Measurements from ENCODE around the gene CCL11.

Gene CCL11

DNA sequence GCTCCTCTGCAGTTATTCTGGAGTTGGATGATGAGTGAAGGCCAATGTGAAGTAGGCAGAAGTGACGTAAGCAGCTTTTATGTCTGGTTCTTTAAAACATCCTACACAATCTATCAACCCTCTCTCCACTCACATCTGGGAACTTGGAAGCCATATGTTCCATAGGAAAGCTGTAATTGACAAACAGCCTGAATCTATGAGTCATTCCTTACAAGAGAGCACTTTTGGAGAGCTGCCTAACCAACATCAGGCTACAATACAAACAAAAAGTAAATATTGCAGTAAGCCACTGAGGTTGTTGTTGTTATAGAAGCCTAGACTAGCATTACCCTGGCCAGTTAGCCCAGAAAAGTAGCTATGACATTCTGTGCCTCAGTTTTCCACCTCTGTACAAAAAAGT, 9.7 kb upstream of the CCL11 start:
- H3K4me1 ChIP-seq: no peaks in the 10 kb centered on the region
- DNase-seq (ENCODE audit: low spot score in 2 of 2): no peak
- H3K27me3 ChIP-seq (ENCODE audit: low read depth): no peaks in the 10 kb centered on the region; the same call in 1 of the 2 replicates
- no peaks in the 10 kb centered on the region for H3K9me3 ChIP-seq
- no peak overlapping the region for H3K4me3 ChIP-seq
- H3K36me3 ChIP-seq (replicated peaks): no peaks in the 10 kb centered on the region
- in situ Hi-C loops (cut with MboI; ENCODE audit: low sequenced_read_pairs): no loop called here

DNA sequence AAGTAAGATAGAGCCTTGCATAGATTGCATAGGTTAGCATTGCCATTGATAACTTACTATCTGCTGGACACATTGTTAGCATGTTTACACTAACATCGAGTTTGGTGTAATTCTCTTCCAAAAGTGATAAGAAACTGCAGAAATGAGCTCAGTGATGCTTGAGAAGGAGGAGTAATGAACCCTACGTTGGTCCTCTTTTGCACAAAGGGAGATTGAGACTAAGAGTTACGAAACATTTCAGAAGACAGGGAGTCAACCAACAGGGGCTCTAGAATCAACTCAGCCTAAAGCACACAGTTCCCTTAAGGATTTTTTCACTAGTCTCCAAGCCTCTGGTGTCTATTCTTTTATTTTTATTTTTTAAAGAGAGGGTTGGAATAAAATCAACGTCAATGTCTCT, 8.7 kb upstream of the CCL11 start:
- Histone ChIP-seq H3K4me1 (no peaks in the 10 kb centered on the region), H3K4me3 (no peak overlapping the region), H3K36me3 (replicated peaks) (no peaks in the 10 kb centered on the region), H3K9me3 (no peaks in the 10 kb centered on the region), H3K27me3 (ENCODE audit: low read depth) (no peaks in the 10 kb centered on the region)
- in situ Hi-C loops (cut with MboI; ENCODE audit: low sequenced_read_pairs): no loop called here
- no peak for DNase-seq (ENCODE audit: low spot score in 2 of 2)

DNA sequence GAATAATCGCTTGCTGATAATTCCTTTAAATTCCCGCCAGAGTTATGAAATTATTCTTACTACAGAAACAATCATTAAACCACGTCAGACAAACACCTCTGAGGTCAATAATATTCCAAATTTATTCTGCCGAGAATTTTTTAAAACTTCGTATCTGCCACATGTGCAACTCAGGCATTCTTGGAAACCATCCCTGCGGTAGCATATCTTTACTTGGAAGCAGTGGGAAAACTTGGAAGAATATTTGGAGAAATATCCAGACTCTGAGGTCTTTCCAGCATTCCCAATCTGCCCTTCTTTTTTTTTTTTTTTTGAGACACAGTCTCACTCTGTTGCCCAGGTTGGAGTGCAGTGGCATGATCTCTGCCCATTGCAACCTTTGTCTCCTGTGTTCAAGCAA, 2.0 kb upstream of the CCL11 start:
- in situ Hi-C loops (cut with MboI; ENCODE audit: low sequenced_read_pairs): no loop called here
- H3K36me3 ChIP-seq (replicated peaks): no peaks in the 10 kb centered on the region
- H3K9me3 ChIP-seq: no peaks in the 10 kb centered on the region
- H3K4me3 ChIP-seq: no peak overlapping the region
- H3K4me1 ChIP-seq: no peaks in the 10 kb centered on the region
- H3K27me3 ChIP-seq (ENCODE audit: low read depth): no peaks in the 10 kb centered on the region
- no peak for DNase-seq (ENCODE audit: low spot score in 2 of 2)

DNA sequence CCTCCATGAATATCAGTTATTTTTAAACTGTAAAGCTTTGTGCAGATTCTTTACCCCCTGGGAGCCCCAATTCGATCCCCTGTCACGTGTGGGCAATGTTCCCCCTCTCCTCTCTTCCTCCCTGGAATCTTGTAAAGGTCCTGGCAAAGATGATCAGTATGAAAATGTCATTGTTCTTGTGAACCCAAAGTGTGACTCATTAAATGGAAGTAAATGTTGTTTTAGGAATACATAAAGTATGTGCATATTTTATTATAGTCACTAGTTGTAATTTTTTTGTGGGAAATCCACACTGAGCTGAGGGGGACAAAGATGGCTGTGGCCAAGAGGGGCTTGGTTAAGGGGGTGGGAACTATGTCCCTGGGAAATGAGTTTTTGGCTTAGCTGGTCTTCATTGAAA, 2.3 kb downstream of the CCL11 start:
- in situ Hi-C loops (cut with MboI; ENCODE audit: low sequenced_read_pairs): no loop called here
- Histone ChIP-seq H3K4me1 (no peaks in the 10 kb centered on the region), H3K36me3 (replicated peaks) (no peaks in the 10 kb centered on the region), H3K4me3 (no peak overlapping the region), H3K27me3 (ENCODE audit: low read depth) (no peaks in the 10 kb centered on the region; the same call in 1 of the 2 replicates), H3K9me3 (no peaks in the 10 kb centered on the region)
- DNase-seq (ENCODE audit: low spot score in 2 of 2): no peak

DNA sequence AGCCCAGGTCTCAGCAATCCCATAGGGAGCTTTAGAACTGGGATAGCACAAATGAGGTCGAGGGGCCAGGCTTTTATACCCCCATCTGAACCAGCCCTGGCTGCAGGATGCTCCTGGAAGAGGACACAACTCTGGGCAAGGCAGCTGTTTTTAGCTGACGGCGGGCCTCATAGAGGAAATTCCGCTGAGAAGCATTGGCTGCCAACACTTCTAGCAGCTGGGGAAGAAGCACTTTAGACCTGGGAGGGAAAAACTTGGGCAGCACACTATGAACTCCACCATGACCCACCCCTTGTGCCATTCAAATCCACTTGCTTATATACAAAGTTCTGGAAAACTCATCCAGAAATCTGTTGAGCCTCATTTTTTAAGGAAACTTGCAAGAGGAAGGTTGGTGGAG, 5.0 kb downstream of the CCL11 start:
- H3K4me3 ChIP-seq: no peak overlapping the region
- no peaks in the 10 kb centered on the region for H3K9me3 ChIP-seq
- H3K27me3 ChIP-seq (ENCODE audit: low read depth): no peaks in the 10 kb centered on the region; the same call in 1 of the 2 replicates
- no peaks in the 10 kb centered on the region for H3K4me1 ChIP-seq
- DNase-seq (ENCODE audit: low spot score in 2 of 2): no peak
- in situ Hi-C loops (cut with MboI; ENCODE audit: low sequenced_read_pairs): no loop called here
- H3K36me3 ChIP-seq (replicated peaks): no peaks in the 10 kb centered on the region

DNA sequence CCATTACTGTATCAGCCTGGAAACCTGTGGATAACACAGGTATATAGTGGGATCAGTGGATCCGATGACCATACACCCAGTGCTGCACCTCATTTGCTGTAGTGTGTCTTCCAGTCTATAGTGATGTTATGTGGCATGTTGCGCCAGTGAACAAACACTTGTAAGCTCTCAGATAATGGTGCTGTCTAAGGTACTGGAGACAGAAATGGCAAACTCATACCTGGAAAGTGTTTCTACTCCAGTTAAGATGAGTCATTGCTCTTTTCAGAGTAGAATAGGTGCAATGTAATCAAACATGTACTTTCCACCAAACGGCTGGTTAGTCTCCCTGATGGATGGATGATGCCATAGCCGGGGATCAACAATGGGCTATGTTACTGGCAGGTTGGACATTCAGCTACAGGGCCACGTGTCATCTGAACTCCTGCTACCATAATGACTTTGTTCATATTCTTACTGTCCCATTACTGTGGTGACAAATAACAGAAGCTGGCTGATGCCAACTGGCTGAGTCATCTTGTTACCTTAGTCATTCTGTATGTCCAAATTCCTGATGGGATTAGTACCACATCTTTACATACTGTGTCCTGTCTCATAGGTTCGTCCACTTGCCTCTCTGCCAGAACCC, 6.3 kb downstream of the CCL11 start:
- in situ Hi-C loops (cut with MboI; ENCODE audit: low sequenced_read_pairs): no loop called here
- DNase-seq (ENCODE audit: low spot score in 2 of 2): no peak

DNA sequence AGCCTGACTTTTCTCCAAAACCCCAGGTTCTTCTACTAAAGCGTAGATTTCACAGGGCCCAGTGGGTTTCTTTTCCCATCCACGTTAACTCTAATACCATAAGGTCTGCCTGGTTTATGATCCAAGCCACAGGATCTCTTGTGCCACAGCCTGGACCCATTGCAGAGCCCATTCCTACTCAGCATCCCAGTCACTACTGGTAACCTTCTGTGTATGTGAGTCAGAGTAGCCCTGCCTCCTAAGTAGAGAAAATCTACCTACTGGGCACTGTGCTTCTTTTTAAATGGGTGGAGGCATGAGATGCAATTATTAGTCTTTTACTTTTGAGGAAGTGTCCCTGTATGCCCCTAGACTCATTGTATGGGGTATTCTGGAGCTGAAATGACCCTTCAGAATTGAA, 13.5 kb downstream of the CCL11 start:
- Histone ChIP-seq H3K4me3 (no peak overlapping the region), H3K9me3 (no peaks in the 10 kb centered on the region), H3K4me1 (no peaks in the 10 kb centered on the region), H3K27me3 (ENCODE audit: low read depth) (no peaks in the 10 kb centered on the region; the same call in 1 of the 2 replicates), H3K36me3 (replicated peaks) (no peaks in the 10 kb centered on the region)
- DNase-seq (ENCODE audit: low spot score in 2 of 2): no peak
- in situ Hi-C loops (cut with MboI; ENCODE audit: low sequenced_read_pairs): no loop called here

More for the DNA sequence above, 6.3 kb downstream of the CCL11 start:
- H3K36me3 ChIP-seq (replicated peaks): no peaks in the 10 kb centered on the region
- H3K4me3 ChIP-seq: no peak overlapping the region
- no peaks in the 10 kb centered on the region; the same call in 1 of the 2 replicates for H3K27me3 ChIP-seq (ENCODE audit: low read depth)
- no peaks in the 10 kb centered on the region for H3K4me1 ChIP-seq
- no peaks in the 10 kb centered on the region for H3K9me3 ChIP-seq

DNA sequence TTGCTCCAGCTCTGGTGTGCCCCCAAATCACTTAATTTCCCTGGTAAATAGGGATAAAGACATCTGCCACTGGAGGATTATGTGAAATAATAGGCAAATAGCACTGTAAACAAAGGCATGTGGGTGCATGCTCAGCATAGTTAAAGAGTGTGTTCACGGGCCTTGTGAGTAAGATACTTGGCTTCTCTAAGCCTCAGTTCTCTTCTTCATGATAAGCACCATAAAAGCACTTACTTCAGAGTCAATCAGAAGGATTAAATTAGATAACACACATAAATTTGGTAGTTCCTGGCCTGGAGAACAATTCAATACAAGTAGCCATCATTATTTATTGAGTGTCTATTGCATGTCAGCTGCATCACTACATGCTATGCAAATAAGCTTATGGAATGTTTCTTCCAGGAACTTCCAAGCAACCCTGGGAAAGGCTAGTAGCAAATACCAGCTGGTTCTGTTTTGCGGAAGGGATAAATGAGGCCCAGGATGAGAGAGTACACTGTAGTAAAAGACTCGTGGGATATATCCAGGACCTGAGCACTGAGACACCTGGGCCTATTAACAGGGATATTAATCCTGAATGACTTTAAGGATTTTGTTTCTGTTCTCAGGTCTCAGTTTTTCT, 14.5 kb downstream of the CCL11 start:
- DNase-seq (ENCODE audit: low spot score in 2 of 2): no peak
- Histone ChIP-seq H3K36me3 (replicated peaks) (no peaks in the 10 kb centered on the region), H3K4me3 (no peak overlapping the region), H3K9me3 (no peaks in the 10 kb centered on the region), H3K27me3 (ENCODE audit: low read depth) (no peaks in the 10 kb centered on the region; the same call in 1 of the 2 replicates), H3K4me1 (no peaks in the 10 kb centered on the region)
- in situ Hi-C loops (cut with MboI; ENCODE audit: low sequenced_read_pairs): no loop called here

DNA sequence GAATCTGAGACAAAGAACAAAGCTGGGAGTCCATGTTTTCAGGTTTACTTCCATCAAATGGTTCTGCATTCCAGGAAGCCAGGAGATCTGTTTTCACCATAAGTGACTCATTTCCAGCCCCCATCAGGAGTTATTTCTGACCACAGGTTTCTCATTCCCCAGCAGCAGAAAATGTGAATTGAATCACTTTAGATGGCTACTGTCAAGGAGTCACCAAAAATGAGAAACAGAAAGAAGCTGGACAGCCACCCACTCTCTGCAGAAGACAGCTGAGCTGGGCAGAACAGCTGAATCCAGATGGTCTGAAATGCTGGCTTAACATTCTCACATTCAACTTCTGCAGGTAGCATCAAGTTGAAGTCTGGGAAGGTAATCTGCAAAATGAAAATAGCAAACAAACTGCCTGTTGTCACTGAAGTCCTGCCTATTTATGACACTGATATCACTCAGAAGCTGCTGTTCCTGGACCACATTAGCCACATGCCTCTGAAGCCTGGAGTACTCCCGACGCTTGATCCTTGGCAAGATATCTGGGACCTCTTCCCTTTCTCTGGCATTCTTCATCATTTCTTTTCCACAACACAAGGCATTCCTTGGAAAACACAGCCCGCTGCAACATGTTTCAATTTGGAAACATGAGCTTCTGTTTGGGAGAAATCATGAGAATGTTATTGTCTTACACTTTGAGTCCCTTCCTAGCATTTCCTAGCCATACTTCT, 15.3 kb downstream of the CCL11 start:
- Histone ChIP-seq H3K27me3 (ENCODE audit: low read depth) (no peaks in the 10 kb centered on the region; the same call in 1 of the 2 replicates), H3K36me3 (replicated peaks) (no peaks in the 10 kb centered on the region), H3K9me3 (no peaks in the 10 kb centered on the region), H3K4me1 (no peaks in the 10 kb centered on the region), H3K4me3 (no peak overlapping the region)
- no peak for DNase-seq (ENCODE audit: low spot score in 2 of 2)
- in situ Hi-C loops (cut with MboI; ENCODE audit: low sequenced_read_pairs): no loop called here

DNA sequence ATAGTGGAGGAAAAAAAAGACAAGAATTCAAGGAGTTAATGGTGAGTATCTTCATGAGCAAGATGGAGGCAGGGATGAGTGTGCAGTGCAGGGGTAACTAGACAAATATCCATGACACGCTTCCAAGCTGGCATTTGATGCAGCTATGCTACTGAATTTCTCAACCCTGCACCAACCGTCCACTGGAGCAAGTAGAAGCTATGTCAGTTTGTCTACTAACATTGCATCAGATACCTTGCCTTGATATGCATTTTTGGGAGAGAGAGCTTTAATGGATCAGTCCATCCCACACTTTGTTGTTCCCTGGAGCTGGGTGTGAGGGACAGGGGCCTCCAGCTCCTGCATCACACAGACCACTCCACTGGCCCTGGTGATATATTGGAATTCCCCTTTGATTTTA, 16.4 kb downstream of the CCL11 start:
- DNase-seq (ENCODE audit: low spot score in 2 of 2): no peak
- no peak overlapping the region for H3K4me3 ChIP-seq
- in situ Hi-C loops (cut with MboI; ENCODE audit: low sequenced_read_pairs): no loop called here
- no peaks in the 10 kb centered on the region for H3K4me1 ChIP-seq
- no peaks in the 10 kb centered on the region; the same call in 1 of the 2 replicates for H3K27me3 ChIP-seq (ENCODE audit: low read depth)
- H3K36me3 ChIP-seq (replicated peaks): no peaks in the 10 kb centered on the region
- H3K9me3 ChIP-seq: no peaks in the 10 kb centered on the region

DNA sequence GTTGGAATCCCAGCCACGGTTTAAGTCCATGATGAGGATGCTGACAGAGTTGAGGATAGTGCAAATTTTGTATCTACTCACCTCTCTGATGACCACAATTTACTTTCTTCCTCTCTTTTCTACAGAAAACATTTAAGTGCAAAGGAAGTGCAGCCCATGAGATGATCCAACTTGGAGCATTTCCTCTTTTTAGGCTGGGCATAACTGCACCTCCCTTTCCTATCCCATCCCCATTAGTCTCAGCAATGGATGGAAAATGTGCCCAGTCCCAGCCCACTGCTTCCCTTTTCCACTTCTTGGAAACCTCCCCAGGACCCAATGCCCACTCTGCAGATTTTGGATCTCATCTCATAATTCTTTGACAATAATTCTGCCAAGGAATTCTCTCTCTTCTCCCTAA, 17.1 kb downstream of the CCL11 start:
- Histone ChIP-seq H3K4me1 (no peaks in the 10 kb centered on the region), H3K36me3 (replicated peaks) (no peaks in the 10 kb centered on the region), H3K4me3 (no peak overlapping the region), H3K9me3 (no peaks in the 10 kb centered on the region), H3K27me3 (ENCODE audit: low read depth) (no peaks in the 10 kb centered on the region; the same call in 1 of the 2 replicates)
- in situ Hi-C loops (cut with MboI; ENCODE audit: low sequenced_read_pairs): no loop called here
- no peak for DNase-seq (ENCODE audit: low spot score in 2 of 2)

DNA sequence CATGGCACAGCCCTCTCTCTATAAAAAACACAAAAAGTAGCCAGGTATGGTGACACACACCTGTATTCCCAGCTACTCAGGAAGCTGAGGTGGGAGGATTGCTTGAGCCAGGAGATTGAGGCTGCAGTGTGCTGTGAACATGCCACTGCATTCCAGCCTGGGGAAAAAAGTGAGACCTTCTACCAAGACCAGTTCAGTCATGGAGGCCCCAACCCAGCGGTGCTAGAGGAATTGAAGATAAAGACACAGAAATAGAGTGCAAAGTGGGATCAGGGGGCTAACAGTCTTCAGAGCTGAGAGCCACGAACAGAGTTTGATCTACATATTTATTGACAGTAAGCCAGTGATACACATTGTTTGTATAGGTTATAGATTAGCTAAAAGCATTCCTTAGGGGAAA, 18.1 kb downstream of the CCL11 start:
- Histone ChIP-seq H3K4me1 (no peaks in the 10 kb centered on the region), H3K36me3 (replicated peaks) (no peaks in the 10 kb centered on the region), H3K27me3 (ENCODE audit: low read depth) (no peaks in the 10 kb centered on the region; the same call in 1 of the 2 replicates), H3K4me3 (no peak overlapping the region), H3K9me3 (no peaks in the 10 kb centered on the region)
- DNase-seq (ENCODE audit: low spot score in 2 of 2): no peak
- in situ Hi-C loops (cut with MboI; ENCODE audit: low sequenced_read_pairs): no loop called here

DNA sequence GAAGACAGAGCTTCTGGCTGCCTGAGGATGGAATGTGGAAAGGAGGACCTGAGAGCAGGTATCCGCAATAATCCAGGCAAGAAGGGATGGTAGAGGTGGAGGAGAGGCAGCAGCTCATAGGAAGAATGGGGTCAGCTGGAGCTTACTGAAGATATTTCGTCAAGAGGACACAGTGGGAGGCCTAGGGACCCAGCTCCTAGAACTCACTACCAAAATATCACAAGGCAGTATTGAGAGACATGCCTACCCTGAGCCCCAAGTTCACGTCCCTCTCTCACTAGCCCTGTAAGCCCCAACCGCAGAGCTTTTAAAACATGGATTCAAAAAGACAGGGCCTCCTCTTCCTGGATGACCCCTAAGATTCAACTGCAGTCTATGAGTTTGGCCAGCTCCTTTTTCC, 19.5 kb downstream of the CCL11 start:
- Histone ChIP-seq H3K4me3 (no peak overlapping the region), H3K4me1 (no peaks in the 10 kb centered on the region), H3K9me3 (no peaks in the 10 kb centered on the region), H3K36me3 (replicated peaks) (no peaks in the 10 kb centered on the region), H3K27me3 (ENCODE audit: low read depth) (no peaks in the 10 kb centered on the region; the same call in 1 of the 2 replicates)
- in situ Hi-C loops (cut with MboI; ENCODE audit: low sequenced_read_pairs): no loop called here
- DNase-seq (ENCODE audit: low spot score in 2 of 2): no peak

DNA sequence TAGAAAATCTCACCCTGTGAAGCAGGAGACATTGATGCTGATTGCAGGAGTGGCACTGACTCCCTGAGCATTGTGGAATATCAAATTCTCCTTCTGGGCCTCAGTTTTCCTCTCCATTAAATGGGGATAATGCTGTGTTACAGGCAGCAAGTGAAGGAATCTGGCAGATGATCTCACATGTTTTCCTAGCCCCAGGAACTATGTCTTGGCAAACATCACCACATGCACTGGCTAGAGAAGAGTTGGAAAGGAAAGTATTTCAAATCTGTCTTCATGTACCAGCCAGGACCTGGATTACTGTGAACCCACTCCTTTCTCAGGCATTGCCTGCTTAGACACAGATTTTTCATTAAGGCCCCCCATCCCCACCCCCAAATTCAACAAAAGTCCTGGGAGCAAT, 20.1 kb downstream of the CCL11 start:
- no peaks in the 10 kb centered on the region; the same call in 1 of the 2 replicates for H3K27me3 ChIP-seq (ENCODE audit: low read depth)
- no peak overlapping the region for H3K4me3 ChIP-seq
- H3K36me3 ChIP-seq (replicated peaks): no peaks in the 10 kb centered on the region
- H3K9me3 ChIP-seq: no peaks in the 10 kb centered on the region
- no peaks in the 10 kb centered on the region for H3K4me1 ChIP-seq
- in situ Hi-C loops (cut with MboI; ENCODE audit: low sequenced_read_pairs): no loop called here
- no peak for DNase-seq (ENCODE audit: low spot score in 2 of 2)

Measured in HAP-1 (cell line).